HL-60/S4 (cell line): Measurements from ENCODE around the gene CYTH3.
"Not testable (repeated sequence)": the region's sequence is repeated elsewhere in the genome, so short reads cannot be mapped to it uniquely, and the experiment has no call there.

Experiments used
- in situ Hi-C: fragments of 300-500 bp; cut with MboI; formaldehyde crosslinking; loops from 2 replicates; pipeline ENCODE4 v1.14.3; 2022; ENCODE audit warnings: low sequenced_read_pairs

Gene CYTH3

DNA sequence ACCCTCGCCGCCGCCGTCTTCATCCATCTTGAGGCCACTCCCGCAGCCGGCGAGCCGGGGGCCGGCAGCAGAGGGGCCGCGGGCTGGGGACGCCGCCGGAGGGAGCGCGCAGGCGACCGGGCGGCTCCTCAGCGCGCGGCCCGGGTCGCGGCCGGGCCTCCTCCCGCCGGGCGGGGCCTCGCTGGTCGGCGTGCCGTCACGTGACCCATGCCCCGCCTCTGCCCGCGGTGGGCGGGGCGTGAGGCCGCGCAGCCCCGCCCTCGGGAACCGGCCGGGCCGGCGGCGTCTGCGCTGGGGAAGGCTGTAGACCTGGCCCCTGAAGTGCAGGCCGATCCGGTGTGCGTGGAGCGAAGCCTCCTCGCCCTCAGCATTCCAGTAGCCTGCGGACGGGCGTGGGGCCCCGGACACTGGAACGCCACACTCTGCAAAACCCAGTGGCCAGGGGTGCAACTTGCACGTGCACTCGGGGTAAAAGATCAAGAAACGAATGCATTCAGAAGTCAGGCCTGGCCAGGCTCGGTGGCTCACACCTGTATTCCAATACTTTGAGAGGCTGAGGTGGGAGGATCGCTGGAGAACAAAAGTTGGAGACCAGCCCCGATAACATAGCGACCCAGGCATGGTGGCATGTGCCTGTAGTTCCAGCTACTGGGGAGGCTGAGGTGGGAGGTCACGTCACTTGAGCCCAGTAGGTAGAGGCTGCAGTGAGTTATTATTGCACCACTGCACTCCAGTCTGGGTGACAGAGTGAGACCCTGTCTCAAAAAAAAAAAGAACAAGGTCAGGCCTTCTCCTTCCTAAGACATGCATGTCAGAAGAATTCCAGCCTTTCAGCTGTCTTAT is at the start of gene CYTH3:
Gene CYTH3 (minus strand): TSS at position 144 of the 843 bp plus-strand sequence. CDS start 117 bp downstream, at position 27.
- in situ Hi-C loops, result no loop called here

GRCh38 chr7:6320791-6321190 is 48.4 kb upstream of the CYTH3 start:
- in situ Hi-C loops, result loop anchor here (25.0 kb wide), 1 partner anchor 458 kb away; no protein-coding TSS in a partner anchor

DNA sequence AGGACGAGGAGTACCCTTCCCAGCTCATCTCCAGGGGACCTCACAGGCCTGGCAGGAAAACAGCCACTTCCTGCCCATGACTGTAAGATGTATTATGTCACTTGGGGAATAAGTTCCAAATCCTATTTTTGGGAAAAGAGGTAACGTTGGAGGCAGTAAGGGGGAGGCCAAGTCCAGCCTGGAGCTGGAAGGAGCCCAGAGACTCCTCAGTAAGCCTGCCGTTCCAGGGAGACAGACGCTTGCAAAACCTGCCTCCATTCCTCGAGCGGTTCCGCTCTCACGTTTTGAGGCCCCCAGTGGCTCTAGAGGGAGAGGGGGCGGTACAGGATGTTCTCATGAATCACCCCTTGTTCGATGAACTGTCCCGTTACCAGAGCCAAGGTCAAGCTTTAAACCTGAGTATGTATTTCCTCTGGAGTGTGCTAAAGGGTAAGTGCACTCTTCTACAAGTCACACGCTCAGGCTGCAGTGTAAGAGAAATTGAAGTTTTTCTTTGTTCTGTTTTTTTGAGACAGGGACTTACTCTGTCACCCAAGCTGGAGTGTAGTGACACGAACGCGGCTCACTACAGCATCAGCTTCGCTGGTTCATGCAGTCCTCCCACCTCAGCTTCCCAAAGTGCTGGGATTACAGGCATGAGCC is 45.5 kb upstream of the CYTH3 start:
- in situ Hi-C loops, result loop anchor here (25.0 kb wide), 1 partner anchor 456 kb away; no protein-coding TSS in a partner anchor

- in situ Hi-C loops, result loop anchor here (25.0 kb wide), 1 partner anchor 454 kb away; no protein-coding TSS in a partner anchor
Measured at GRCh38 chr7:6316226-6316625, 43.8 kb upstream of the CYTH3 start.

- in situ Hi-C loops, result loop anchor here (25.0 kb wide), 1 partner anchor 453 kb away; no protein-coding TSS in a partner anchor
Measured at GRCh38 chr7:6315746-6316145, 43.3 kb upstream of the CYTH3 start.

GRCh38 chr7:6310271-6310993 is 38.0 kb upstream of the CYTH3 start:
- in situ Hi-C loops, result loop anchor here (25.0 kb wide), 1 partner anchor 448 kb away; no protein-coding TSS in a partner anchor

GRCh38 chr7:6307762-6308161 is 35.3 kb upstream of the CYTH3 start:
- in situ Hi-C loops, result loop anchor here (25.0 kb wide), 1 partner anchor 445 kb away; no protein-coding TSS in a partner anchor

- in situ Hi-C loops, result loop anchor here (25.0 kb wide), 1 partner anchor 444 kb away; no protein-coding TSS in a partner anchor
Measured at GRCh38 chr7:6306471-6306870, 34.0 kb upstream of the CYTH3 start.

GRCh38 chr7:6305330-6305729 is 32.9 kb upstream of the CYTH3 start:
- in situ Hi-C loops, result loop anchor here (25.0 kb wide), 1 partner anchor 443 kb away; no protein-coding TSS in a partner anchor

DNA sequence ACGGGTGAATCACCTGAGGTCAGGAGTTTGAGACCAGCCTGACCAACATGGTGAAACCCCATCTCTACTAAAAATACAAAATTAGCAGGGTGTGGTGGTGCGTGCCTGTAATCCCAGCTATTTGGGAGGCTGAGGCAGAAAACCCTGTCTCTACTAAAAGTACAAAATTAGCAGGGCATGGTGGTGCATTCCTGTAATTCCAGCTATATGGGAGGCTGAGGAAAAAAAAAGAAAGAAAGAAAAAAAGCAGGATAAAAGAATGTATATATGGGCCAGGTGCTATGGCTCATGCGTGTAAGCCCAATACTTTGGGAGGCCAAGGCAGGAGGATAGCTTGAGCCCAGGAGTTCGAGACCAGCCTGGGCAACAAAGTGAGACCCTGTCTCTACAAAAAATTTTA is 29.0 kb upstream of the CYTH3 start:
- in situ Hi-C loops, result loop anchor here (25.0 kb wide), 1 partner anchor 439 kb away; no protein-coding TSS in a partner anchor

GRCh38 chr7:6299774-6300173 is 27.4 kb upstream of the CYTH3 start:
- in situ Hi-C loops, result loop anchor here (25.0 kb wide), 1 partner anchor 437 kb away; no protein-coding TSS in a partner anchor

- in situ Hi-C loops, result no loop called here
Measured at GRCh38 chr7:6294839-6295238, 22.4 kb upstream of the CYTH3 start.

GRCh38 chr7:6293202-6293601 is 20.8 kb upstream of the CYTH3 start:
- in situ Hi-C loops, result no loop called here

GRCh38 chr7:6291941-6292340 is 19.5 kb upstream of the CYTH3 start:
- in situ Hi-C loops, result not testable (repeated sequence)

- in situ Hi-C loops, result no loop called here
Measured at GRCh38 chr7:6291531-6291930, 19.1 kb upstream of the CYTH3 start.

GRCh38 chr7:6290319-6290741 is 17.9 kb upstream of the CYTH3 start:
- in situ Hi-C loops, result no loop called here

GRCh38 chr7:6288270-6288860 is 15.9 kb upstream of the CYTH3 start:
- in situ Hi-C loops, result no loop called here

DNA sequence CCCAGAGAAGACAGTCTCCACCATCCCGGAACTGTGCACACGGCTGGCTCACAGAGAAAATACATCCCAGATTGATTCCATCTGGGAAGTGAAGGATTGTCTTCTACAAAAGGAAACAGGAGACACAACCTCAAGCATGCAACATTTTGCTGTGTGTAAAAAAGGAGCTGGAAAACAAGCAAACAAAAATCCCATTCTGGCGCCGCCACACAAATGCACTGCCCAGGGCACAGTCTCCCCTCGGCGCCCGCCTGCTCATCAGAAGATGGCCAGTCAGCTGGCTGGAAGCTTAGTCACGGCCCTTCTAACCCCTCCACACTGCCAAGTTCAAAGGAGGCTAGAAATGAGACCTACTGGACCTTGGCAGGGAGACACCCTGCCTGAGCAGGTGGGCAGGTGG is 14.1 kb upstream of the CYTH3 start:
- in situ Hi-C loops, result no loop called here

DNA sequence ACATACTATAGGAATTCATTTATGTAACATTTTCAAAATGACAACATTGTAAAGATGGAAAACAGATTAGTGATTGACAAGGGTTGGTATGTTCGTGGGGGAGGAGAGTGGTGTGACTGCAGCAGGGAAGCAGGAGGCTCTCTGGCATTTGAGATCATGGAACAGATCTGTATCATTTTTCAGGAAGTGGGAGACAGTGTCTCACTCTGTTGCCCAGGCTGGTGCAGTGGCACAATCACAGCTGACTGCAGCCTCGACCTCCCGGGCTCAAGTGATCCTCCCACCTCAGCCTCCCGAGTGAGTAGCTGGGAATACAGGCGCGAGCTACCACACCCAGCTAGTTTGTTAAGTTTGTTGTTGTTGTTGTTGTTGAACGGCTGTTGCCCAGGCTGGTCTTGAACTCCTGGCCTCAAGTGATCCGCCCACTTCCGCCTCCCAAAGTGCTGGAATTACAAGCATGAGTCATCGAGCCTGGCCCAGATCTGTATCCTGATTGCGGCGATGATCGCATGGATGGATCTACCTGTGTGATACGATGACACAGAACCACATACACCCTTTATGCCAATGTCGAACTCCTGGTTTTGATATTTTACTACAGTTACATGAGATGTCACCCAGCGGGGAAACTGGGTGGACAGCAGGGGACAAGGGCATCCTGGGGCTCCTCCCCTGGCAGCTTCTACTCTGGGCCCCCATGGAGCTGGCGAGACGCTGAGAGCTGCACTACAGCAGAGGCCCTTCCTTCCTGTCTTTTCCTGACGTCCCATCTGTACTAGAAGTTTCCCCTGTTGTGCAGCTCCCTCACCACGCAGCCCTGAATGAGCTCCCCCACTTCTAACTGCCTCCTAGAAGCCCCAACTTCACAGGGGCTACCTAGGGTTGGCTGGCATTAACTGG is 12.3 kb upstream of the CYTH3 start:
- in situ Hi-C loops, result no loop called here

GRCh38 chr7:6284055-6284400 is 11.6 kb upstream of the CYTH3 start:
- in situ Hi-C loops, result no loop called here
